Kasumi-1 (cell line): ENCODE results near the gene STOX1.
A peak's percentile ranks its signal among the peaks of the same experiment; 100 is the strongest.
"Not testable (repeated sequence)": the region's sequence is repeated elsewhere in the genome, so short reads cannot be mapped to it uniquely, and the experiment has no call there.

Experiments used
- DNase-seq, 2 experiments: peaks; one replicate each; lab custom pipeline; 2025; lab: John Stamatoyannopoulos, UW

The STOX1 gene

DNA sequence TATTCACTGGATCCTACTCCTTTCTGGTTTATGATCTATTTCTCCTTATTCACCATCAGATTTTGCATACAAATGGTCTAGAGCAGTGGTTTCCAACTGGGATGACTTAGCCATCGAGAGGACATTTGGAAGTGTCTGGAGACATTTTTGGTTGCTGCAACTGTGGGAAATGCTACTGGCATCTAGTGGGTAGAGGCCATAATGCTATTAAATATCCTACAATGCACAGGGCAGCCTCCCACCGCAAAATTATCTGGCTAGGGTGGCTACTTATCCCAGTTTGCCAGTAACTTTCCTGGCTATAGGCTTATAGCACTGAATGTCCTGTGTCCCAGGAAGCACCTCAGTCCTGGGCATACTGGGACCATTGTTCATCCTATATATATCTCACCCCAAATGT, 52.3 kb downstream of the STOX1 start:
- DNase-seq = no peak

DNA sequence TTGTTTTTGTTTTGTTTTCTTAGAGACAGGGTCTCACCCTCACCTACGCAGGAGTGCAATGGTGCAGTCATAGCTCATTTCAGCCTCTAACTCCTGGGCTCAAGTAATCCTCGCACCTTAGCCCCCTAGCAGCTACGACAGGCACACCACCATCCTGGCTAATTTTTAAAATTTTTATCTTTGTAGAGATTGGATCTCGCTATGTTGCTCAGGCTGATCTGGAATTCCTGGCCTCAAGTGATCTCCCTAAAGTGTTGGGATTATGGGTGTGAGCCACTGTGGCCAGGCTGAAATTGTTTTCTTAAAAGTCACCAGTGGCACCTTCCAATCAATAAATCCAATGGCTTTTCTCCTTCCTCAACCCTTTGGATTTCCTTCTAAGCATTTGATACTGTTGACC, 52.9 kb downstream of the STOX1 start:
- DNase-seq = no peak

DNA sequence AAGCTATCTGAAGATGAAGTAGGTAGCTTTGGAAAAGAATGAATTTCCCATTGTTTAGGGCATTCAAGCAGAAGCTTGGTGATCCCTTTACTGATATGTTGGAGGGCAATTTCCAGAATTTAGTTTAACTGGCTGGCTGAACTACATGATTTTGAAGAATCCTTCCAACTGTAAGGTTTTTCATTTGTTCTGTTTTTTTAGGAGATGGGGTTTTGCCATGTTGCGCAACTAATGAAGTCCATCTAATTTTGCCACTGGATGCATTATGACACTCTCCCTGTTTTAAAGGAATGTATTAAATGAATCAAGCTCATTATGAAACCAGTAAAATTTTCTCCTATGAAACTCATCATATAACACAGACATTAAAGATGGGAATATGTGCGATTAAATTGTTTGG, 67.7 kb downstream of the STOX1 start:
- no peak for DNase-seq

DNA sequence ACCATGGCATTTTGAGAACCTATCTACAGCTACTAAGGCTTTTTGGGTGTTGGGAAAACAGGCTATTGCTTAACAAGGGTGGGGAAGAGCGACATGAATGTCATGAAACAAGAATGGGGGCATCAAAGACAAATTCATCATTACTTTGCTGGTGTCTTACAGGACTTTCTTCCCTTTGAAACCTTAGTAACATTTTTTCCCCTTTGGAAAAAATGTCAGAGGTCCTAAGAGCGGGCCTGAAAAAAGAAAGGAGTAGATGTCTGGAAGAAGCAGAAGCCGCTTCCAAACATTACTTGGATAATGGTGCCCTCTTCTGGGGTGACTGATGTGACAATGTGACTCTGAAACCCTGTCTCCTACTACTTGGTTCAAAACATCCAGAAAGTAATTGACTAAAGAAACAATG, 70.0 kb downstream of the STOX1 start:
- peak; percentile 94 to 97 for DNase-seq

DNA sequence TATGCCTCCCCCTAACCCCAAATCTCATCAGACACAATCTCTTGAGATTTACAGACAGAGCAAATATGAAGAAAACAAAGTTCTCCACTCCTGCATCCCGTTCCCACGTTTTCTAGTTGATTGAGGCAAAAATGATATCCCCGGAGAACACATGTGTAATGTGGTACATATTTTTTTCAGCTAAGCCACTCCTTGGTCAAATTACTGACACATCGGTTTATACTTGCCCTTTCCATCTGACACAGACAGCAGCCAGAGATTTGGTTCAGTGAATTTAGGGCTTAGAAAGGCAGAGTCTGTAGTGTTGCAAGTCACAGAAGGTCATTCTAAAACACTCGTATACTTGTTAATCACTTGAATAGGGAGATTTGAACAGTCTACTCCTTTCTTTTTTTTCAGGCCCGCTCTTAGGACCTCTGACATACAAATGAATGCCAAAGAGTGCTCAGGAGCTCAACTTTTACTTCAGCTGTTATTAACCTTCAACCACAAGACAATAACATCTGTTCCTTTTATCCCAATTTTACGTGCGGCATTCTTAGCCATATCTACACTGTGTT, 71.9 kb downstream of the STOX1 start:
- DNase-seq = no peak

DNA sequence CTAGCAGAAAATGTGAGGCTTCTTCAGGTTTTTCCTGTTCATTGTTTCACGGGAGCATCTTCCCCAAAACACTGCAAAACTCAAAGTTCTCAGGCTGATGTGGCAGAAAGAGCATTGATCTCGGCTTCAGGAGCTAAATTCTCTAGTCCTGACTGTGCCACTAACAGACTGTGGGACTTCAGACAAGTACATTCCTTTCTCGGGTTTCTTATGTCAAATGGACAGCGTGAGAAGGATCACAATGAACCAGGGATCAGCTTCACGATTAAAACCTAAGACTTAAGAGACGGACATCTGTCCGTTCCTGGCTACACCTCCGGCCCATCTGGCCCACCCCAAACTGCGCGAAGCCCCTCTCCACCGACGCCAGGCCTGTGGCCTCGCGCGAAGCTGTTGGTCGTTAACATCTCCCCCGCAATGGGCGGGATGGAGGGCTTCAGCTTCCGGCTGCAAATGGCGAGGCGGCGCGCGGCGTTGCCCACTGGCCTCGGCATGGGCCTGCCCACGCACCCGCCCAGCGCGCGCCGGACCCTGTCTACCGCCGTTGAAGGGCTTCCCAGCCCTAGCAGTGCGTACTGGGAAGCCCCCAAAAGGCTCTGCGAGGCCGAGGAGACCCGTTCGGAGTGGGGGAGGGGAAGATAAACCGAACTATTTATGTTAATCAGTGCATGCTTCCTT, 73.2 kb downstream of the STOX1 start:
- DNase-seq = no peak

DNA sequence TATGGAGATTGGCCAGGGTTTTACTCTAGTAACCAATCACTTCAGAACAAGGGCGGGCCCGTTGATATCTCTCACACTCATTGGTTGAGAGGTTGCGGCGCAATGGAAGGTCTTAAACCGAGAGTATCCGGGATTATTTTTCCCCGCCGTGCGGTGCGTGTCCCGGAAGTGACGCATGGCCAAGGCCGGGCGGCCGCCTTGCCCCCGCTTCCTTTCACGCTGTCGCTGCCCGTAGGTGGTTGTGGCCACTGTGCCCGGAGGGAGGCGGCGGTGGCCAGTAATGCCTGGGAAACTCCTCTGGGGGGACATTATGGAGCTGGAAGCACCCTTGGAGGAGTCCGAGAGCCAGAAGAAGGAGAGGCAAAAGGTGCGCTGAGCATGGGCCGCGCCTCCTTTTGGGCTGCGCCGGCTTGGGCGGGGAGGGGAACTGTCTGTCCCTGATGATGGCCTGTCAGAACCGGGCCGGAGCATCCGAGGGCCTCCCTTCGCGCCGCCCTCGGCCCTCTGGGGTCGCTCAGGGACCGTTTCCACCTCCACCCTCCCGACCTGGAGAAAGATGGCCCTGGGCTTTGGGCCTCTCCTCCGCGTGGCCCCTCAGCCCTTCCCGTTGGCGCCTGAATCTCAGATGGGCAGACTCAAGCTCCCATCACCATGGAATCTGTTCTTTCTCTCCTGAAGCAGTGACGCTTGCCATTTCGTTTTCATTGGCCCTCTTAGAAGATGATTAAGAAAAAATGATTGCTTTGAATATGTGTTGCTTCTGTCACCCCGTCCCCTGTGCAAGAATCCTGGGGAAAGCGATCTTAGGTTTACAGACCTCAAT, 74.0 kb downstream of the STOX1 start, which contains the start of gene DDX50:
TSS of gene DDX50 (plus strand) at position 211 of the 823 bp plus-strand sequence. CDS start at position 281, 70 bp downstream.
- DNase-seq = peak; percentile 100

DNA sequence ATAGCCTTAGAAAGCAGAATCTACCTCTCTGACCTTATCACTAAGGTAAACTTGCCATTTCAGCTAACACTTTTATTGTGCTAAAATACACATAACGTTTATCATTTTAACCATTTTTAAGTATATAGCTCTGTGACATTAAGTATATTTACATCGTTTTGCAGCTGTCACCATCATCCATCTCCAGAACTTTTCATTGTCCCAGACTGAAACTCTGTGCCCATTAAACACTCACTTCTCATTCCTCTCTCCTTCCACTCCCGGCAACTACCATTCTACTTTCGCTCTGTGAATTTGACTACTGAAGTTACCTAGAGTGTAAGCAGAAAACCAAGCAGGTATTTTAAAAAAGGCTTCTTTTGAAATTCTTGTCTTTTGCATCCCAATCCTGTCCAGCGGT, 75.1 kb downstream of the STOX1 start:
- no peak for DNase-seq

DNA sequence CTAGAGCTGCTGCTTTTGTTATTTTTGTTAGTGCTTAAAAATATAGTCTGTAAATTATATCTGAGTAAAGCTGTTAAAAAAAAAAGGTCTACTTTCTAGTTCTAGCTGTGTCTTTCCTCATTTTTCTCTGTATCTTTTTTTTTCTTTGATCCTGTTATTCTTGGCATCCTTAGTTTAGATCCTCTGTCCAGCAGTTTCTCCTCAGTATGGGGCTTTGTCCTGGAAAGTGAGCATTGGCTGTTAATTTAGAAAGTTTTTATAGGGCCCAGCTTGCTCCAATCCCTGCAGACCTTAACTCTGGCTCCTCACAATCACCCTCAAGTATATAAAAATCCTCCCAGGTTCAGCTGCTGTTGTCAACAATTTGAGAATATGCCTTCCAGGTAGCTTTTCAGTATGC, 97.3 kb downstream of the STOX1 start:
- no peak for DNase-seq

DNA sequence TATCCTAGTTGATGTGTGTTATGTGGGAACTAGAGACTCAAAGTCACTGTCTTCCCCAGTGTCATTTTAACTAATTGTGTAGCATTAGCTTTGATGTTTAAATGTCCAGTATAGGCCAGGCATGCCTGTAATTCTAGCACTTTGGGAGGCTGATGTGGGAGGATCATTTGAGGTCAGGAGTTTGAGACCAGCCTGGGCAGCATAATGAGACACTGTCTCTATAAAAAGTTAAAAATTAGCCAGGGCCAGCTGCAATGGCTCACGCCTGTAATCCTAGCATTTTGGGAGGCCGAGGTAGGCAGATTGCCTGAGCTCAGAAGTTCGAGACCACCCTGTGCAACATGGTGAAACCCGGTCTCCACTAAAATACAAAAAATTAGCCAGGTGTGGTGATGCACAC, 98.2 kb downstream of the STOX1 start:
- no peak for DNase-seq

DNA sequence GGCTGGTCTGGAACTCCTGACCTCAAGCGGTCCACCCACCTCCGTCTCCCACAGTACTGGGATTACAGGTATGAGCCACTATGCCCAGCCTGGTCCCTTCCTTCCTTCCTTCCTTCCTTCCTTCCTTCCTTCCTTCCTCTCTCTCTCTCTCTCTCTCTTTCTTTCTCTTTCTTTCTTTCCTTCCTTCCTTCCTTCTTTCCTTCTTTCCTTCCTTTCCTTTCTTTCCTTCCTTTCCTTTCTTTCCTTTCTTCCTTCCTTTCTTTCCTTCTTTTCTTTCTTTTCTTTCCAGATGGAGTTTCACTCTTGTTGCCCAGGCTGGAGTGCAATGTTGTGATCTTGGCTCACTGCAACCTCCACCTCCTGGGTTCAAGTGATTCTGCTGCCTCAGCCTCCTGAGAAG, 101.8 kb downstream of the STOX1 start:
- DNase-seq = not testable (repeated sequence)

DNA sequence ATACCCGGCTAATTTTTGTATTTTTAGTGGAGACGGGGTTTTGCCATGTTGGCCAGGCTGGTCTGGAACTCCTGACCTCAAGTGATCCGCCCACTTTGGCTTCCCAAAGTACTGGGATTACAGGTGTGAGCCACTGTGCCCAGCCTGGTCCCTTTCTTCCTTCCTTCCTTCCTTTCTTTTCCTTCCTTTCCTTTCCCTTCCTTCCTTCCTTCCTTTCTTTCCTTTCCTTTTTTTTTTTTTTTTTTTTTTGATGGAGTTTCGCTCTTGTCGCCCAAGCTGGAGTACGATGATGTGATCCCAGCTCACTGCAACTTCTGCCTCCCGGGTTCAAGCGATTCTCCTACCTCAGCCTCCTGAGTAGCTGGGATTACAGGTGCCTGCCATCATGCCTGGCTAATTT, 102.6 kb downstream of the STOX1 start:
- not testable (repeated sequence) for DNase-seq

DNA sequence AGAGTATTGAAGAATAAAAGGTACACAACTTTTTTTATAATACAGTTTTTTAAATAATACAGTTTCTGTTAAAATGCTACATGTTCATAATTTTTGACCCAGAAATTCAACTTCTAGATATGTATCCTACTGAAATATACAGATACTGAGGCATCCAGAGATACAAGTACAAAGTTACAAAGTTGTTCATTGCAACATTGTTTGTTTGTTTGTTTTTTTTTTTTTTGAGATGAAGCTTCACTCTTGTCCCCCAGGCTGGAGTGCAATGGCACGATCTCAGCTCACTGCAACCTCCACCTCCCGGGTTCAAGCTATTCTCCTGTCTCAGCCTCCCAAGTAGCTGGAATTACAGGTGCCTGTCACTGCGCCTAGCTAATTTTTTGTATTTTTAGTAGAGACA, 105.5 kb downstream of the STOX1 start:
- not testable (repeated sequence) for DNase-seq

DNA sequence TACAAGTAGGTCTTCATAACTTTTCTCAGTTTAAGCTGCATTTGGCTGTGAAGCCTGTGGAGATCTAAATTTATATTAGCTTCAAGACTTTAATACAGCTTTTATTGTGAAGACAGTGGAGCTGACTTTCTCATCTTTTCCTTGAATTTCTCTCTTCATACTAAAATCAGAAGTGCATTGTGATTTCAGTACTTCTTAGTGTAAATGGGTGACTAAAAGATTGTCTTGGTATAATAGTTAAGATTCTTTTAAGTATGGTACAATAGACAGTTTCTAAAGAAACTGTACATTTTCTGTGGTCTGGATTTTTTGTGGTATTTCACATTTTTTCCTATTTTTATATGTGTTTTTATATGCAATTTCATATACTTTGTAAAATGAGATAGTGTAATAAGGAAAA, 107.7 kb downstream of the STOX1 start:
- no peak for DNase-seq

DNA sequence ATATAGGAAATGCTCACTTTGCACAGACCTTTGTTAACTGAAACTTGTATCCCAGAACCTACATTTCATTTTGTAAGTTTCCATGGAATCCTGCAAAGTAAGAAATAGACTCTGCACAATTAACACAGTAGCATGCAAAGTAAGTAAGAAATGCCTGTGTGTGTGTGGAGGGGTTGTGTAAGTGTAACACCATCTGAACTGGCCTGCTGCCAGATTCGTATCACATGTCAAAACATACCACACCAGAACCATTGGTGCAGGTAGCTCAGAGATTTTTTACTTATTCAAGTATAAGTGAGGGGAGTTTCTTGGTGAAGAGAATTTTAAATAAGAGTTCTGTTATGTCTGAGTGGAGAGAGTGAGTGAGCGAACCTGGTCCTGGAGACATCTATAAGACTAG, 110.8 kb downstream of the STOX1 start:
- DNase-seq = no peak

DNA sequence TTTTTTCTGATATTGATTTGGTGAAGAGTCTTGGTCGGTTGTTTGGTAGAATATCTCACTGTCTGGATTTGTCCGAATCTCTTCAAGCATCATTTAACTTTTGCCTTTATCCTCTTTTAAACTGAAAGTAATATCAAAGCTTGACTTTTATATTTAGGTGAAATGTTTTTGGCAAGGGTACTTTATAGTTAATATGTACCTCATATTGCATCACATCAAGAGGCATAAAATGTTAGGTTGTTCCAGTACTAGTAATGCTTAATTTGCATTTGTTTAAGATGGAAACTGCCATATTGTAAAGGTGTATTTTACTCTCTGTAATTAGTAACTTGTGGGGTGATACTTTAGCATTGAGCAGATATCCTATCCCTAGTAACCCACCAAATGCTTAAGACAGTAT, 111.6 kb downstream of the STOX1 start:
- no peak for DNase-seq

DNA sequence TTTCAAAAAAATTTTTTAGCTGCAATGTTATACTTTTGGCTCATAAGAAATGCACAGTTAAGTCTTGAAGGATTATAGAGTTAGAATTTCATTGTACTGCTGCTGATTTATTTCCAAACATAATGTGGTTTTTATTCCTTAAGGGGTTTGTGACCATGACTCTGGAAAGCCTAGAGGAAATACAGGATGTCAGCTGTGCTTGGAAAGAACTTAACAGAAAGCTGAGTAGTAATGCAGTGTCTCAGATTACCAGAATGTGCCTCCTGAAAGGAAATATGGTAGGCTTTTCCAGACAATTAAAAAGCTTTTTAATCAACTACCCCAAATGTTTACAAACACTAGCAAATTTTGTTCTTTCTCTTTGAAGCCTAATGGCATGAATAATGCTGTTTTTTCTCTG, 113.6 kb downstream of the STOX1 start:
- not testable (repeated sequence) for DNase-seq
